EH (cell line): Measurements from ENCODE around the gene CLEC10A.

Experiments
- DNase-seq: peaks from one replicate; pipeline ENCODE4 v3.0.0-alpha.2; 2015; ENCODE audit warnings: low read depth

The CLEC10A gene

DNA sequence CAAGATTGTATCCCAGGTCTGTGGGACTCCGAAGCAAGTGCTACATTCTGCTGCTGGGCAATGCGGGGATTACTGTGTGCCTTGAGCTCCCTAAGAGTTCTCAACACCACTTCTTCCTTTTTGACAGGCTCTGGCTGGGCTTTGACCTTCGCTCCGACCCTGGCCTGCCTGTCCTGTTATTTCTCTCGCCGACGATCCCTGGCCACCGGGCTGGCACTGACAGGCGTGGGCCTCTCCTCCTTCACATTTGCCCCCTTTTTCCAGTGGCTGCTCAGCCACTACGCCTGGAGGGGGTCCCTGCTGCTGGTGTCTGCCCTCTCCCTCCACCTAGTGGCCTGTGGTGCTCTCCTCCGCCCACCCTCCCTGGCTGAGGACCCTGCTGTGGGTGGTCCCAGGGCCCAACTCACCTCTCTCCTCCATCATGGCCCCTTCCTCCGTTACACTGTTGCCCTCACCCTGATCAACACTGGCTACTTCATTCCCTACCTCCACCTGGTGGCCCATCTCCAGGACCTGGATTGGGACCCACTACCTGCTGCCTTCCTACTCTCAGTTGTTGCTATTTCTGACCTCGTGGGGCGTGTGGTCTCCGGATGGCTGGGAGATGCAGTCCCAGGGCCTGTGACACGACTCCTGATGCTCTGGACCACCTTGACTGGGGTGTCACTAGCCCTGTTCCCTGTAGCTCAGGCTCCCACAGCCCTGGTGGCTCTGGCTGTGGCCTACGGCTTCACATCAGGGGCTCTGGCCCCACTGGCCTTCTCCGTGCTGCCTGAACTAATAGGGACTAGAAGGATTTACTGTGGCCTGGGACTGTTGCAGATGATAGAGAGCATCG, 41.8 kb downstream of the CLEC10A start:
- no peak for DNase-seq

DNA sequence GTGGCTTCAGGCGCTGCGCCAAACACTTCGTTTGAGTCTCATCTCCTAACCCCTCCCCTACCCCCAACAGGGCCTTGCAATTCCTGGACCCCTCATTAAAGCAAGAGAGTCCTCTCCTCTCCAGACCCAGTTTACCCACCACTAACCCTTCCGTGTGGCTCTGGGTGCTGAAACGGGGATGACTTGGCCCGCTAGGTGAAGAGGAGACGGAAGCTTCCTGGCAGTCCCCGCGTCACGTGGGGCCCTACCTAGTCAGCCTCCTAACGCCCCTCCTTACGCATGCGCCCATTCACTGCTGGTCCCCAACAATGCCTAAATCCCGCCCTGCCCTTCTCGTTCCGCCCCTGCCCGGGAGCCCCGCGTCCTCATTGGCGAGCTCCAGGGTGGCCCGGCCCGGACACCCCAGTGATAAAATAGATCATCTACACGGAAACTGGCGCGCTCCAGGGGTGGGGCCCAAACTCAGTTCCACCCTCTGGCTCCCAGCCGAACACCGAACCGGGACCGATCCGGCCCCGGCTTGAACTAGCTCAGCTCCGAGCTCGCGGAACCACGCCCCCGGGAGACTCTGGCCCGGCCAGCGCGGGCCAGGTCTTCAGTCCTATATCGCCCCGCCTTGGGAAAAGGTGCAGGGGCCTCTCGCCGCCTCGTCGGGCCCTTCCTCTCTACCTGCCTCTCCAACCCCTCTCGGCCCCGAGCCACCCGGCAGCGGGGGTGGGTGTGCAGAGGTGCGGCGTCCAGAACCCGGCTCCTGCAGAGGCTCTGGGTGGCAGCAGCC, 44.3 kb downstream of the CLEC10A start, which contains the start of gene SLC16A13:
Gene SLC16A13, plus strand, starts transcription at position 425 of the 778 bp plus-strand sequence. CDS start 368 bp downstream, outside the sequence.
- DNase-seq: peak; percentile 95

DNA sequence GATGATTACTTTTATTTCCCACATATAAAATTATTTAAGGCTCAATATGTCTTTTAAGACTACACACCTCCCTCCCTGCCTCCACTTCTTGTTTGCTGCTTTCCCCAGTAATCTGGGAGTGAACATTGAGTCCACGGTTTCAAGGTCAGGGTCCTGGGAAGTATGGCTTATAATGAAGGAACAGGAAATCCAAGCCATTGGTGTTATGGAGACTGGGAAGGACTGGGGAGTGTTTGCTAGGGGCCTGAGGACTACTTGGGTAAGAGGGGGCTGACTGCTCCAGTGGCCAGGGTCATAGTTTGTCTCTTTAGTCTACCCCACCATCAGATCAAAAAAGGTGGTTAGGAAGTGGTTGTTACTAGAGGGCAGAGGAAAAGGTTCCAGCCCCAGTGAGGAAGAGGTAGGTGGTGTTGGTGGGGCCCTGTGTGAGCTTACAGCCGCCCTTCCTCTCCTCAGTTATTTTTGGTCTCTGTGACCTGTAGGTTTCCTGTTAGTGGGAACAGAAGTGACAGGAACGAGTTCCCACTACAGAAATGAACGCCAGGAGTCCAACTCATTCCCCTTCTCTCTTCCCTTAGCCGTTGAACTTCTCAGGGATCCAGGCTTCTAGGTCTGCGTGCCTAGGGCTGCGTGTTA, 45.0 kb downstream of the CLEC10A start:
- no peak for DNase-seq

DNA sequence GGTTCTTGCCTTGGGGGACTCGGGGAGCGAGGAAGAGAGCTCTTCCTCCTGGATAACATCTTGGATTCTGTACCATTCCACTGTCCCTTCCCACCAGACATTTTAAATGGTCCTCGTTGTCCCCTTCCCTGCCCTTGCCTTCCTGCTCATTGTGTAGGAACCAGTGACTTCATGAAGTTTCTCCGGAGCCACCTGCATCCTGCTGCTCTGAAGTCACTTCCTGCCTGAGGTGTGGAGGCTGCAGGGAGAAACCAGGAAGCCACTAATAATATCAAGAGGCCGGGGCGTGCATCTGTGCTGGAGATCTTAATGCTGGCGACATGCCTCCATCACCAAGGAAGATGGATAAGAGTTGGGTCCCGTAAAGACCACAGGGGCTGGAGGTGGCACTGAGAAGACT, 50.4 kb downstream of the CLEC10A start:
- no peak for DNase-seq

DNA sequence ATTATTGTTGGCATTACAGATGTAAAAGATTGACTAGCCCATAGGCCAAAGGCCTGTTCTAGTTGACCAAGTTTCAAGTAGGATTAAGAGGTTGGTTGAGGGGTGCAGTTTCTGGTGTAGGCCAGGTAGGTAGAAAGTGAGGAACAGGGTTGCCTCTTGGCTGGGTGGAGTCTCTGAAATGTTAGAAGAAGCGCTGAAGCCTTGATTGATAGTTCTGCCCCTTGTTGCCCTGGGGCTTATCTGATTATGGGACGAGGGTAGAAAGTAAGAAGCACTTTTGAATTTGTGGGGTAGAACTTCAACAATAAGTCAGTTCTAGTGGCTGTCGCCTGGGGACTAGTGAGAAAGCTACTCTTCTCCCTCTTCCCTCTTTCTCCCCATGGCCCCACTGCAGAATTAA, 51.0 kb downstream of the CLEC10A start:
- DNase-seq: no peak

DNA sequence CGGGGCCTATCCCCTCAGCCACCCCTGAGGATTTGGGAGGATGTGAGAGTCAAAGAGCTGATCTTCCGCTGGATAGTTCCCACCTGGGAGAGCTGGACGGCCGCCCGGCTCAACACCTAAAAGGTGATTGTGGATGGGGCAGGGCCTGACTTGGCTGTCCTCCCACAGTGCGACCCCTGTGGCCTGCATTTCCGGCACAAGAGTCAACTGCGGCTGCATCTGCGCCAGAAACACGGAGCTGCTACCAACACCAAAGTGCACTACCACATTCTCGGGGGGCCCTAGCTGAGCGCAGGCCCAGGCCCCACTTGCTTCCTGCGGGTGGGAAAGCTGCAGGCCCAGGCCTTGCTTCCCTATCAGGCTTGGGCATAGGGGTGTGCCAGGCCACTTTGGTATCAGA, 52.7 kb downstream of the CLEC10A start:
- DNase-seq: no peak

DNA sequence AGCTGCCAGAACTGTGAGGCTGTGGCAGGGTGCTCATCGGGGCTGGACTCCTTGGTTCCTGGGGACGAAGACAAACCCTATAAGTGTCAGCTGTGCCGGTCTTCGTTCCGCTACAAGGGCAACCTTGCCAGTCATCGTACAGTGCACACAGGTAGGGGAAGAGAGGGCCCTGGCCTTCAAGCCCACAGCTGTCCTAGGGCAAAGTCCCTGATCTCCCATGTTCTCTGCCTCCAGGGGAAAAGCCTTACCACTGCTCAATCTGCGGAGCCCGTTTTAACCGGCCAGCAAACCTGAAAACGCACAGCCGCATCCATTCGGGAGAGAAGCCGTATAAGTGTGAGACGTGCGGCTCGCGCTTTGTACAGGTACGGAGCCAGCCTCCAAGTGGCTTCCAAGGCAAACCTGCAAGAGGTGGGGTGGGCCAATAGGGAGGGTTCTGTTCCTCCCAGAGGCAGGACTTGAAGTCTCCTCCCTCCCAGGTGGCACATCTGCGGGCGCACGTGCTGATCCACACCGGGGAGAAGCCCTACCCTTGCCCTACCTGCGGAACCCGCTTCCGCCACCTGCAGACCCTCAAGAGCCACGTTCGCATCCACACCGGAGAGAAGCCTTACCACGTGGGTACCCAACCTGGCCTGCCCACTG, 53.5 kb downstream of the CLEC10A start:
- no peak for DNase-seq

DNA sequence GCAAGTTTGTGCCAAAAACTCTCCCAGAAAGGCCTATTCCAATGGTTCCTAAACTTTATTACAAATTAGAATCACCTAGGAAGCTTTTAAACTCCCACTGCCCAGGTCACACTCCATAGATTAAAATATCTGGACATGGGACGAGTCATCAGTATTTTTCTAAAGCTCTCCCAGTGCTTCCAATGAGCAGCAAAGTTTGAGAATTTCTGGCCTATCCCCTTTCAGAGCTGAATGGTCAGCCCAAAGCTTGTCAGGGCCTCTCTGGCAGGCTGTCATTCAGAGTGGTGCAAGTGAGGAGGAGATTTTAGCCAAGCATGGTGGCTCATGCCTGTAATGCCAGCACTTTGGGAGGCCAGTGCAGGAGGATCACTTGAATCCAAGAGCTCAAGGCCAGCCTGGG, 54.8 kb downstream of the CLEC10A start:
- peak; percentile 30 for DNase-seq
